ENCODE data around the gene PPEF1.
"Not testable (repeated sequence)": the region's sequence is repeated elsewhere in the genome, so short reads cannot be mapped to it uniquely, and the experiment has no call there.

PPEF1 gene

GRCh38 chrX:18702362-18703195, 4.9 kb upstream of the PPEF1 start:
- DNase-seq, result no peak

- no peak for DNase-seq
Observed at GRCh38 chrX:18709833-18710232, 2.4 kb downstream of the PPEF1 start.

GRCh38 chrX:18714910-18715309, 7.5 kb downstream of the PPEF1 start:
- DNase-seq, result no peak

GRCh38 chrX:18719852-18720251, 12.4 kb downstream of the PPEF1 start:
- no peak for DNase-seq

GRCh38 chrX:18721683-18722499, 14.4 kb downstream of the PPEF1 start:
- DNase-seq, result no peak

- no peak for DNase-seq
Observed at GRCh38 chrX:18722500-18723071, 15.1 kb downstream of the PPEF1 start.

- DNase-seq, result peak; percentile 15
Observed at GRCh38 chrX:18725310-18725943, 18.0 kb downstream of the PPEF1 start.

GRCh38 chrX:18733287-18733686, 25.8 kb downstream of the PPEF1 start:
- DNase-seq, result no peak

- not testable (repeated sequence) for DNase-seq
Observed at GRCh38 chrX:18739609-18740008, 32.2 kb downstream of the PPEF1 start.

GRCh38 chrX:18748499-18748898, 41.1 kb downstream of the PPEF1 start:
- no peak for DNase-seq

GRCh38 chrX:18753631-18754030, 46.2 kb downstream of the PPEF1 start:
- DNase-seq, result no peak

GRCh38 chrX:18755651-18756050, 48.2 kb downstream of the PPEF1 start:
- no peak for DNase-seq

- no peak for DNase-seq
Observed at GRCh38 chrX:18757956-18758932, 50.8 kb downstream of the PPEF1 start.

GRCh38 chrX:18761750-18762149, 54.3 kb downstream of the PPEF1 start:
- DNase-seq, result no peak

GRCh38 chrX:18763106-18763505, 55.7 kb downstream of the PPEF1 start:
- DNase-seq, result not testable (repeated sequence)

GRCh38 chrX:18769364-18769763, 61.9 kb downstream of the PPEF1 start:
- DNase-seq, result no peak

GRCh38 chrX:18769812-18770573, 62.5 kb downstream of the PPEF1 start:
- DNase-seq, result no peak

- DNase-seq, result no peak
Observed at GRCh38 chrX:18789916-18790315, 82.5 kb downstream of the PPEF1 start.

GRCh38 chrX:18792828-18793227, 85.4 kb downstream of the PPEF1 start:
- DNase-seq, result no peak

- no peak for DNase-seq
Observed at GRCh38 chrX:18793601-18794089, 86.2 kb downstream of the PPEF1 start.

GRCh38 chrX:18797141-18797540, 89.7 kb downstream of the PPEF1 start:
- no peak for DNase-seq
